HG03378 (cell line): ENCODE results near the gene SLC25A24.
"Not testable (repeated sequence)": the region's sequence is repeated elsewhere in the genome, so short reads cannot be mapped to it uniquely, and the experiment has no call there.

ENCODE experiments used
- ATAC-seq: cut with Tn5 transposase; IDR thresholded peaks from one replicate; pipeline ENCODE4 v1.9.1; 2021; ENCODE audit warnings: mild to moderate bottlenecking, moderate library complexity; ENCODE audit not compliant: unreplicated experiment

Gene SLC25A24

GRCh38 chr1:108199201-108199691, 897 bp downstream of the SLC25A24 start:
- no peak for ATAC-seq

GRCh38 chr1:108194051-108194450, 6.1 kb downstream of the SLC25A24 start:
- no peak for ATAC-seq

DNA sequence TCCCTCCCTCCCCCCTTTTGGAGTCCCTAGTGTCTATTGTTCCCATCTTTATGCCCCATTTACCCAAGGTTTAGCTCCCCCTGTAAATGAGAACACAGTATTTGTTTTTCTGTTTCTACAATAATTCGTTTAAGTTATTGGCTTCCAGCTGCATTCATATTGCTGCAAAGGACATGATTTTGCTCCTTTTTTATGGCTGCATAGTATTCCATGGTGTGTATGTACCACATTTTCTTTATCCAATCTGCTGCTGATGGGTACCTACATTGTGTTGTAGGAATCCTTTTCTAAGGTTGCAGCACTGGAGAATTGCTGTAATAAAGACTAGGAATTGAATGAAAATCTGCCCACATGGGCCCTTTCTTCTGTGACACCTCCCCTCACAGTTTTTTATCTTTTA, 6.8 kb downstream of the SLC25A24 start:
- no peak for ATAC-seq

GRCh38 chr1:108192581-108192980, 7.6 kb downstream of the SLC25A24 start:
- no peak for ATAC-seq

GRCh38 chr1:108190686-108191416, 9.3 kb downstream of the SLC25A24 start:
- ATAC-seq, result no peak

DNA sequence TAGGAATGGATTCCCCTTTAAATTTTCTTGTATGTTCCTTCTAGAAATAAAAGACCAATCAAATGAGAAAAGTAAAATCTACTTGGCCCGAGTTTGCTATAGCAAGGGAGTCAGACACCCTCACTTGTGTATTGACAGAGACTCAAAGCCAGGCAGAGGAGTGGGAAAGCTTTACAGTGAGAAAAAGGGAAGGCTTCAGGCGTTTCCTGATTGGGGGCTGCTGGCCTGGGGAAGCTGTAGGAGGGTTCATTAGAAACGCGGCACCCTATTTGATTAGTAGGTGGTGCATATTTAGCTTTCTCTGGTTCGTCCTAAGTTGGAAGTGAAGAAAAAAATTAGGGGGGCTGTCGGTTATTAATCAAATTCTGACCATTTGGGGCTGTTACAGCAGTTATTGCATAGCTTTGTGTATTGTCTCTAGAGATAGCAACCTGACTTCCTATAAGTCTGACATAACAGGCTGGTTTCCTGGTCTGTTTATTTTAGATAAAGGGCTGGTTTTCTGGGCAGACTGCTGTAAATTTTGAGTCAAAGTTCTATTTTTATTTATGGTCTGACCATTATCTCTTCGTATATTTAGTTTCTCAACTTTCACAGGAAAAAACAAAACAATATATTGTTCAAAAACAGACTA, 10.0 kb downstream of the SLC25A24 start:
- no peak for ATAC-seq

DNA sequence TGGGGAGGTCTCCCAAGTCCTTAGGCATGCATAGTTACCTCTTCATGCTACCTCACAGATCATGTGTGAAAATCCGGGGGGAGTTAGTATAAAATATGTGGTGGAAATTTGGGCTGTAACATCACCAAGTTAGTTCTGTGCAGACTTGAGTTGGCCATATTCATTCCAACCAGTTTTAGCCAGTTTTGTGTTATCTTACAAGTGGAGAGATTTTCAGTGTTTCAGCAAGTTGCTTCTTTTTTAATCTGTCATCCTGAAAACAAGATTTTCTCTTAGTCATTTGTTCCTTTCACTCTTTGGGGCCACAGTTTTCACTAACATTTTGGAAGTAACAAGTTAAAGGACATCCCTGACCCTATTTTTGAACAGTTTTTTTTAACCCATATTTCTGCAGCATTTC, 11.3 kb downstream of the SLC25A24 start:
- no peak for ATAC-seq

GRCh38 chr1:108182959-108183700, 17.0 kb downstream of the SLC25A24 start:
- ATAC-seq, result no peak

- no peak for ATAC-seq
Measured at GRCh38 chr1:108179018-108179417, 21.1 kb downstream of the SLC25A24 start.

GRCh38 chr1:108162409-108162808, 37.7 kb downstream of the SLC25A24 start:
- ATAC-seq, result not testable (repeated sequence)

DNA sequence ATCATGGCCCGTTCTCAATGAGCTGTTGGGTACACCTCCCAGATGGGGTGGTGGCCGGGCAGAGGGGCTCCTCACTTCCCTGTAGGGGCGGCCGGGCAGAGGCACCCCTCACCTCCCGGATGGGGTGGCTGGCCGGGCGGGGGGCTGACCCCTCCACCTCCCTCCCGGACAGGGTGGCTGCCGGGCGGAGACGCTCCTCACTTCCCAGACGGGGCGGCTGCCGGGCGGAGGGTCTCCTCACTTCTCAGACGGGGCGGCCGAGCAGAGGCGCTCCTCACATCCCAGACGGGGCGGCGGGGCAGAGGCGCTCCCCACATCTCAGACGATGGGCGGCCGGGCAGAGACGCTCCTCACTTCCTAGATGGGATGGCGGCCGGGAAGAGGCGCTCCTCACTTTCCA, 40.2 kb downstream of the SLC25A24 start:
- ATAC-seq, result not testable (repeated sequence)

DNA sequence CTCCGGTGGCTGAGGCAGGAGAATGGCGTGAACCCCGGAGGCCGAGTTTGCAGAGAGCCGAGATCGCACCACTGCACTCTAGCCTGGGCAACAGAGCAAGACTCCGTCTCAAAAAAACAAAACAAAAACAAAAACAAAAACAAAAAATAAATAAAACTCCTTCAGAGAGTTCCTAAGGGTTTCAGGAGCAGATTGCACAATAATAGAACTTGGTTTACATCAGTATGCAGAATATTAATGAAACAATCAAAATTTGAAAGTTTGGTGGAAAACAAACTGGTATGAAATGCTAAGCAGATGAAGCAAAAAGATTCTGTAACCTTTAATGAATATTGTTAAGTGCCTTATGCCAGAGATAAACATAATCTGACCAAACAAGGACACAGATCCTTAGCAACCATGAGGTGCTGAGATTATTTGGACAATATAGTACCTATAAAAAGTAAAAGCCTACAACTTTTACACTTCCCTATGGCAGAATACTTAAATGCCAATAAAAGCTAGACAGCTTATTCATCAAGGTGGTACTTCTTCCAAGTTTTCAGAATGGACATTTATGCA, 41.2 kb downstream of the SLC25A24 start:
- no peak for ATAC-seq

GRCh38 chr1:108154314-108154713, 45.8 kb downstream of the SLC25A24 start:
- no peak for ATAC-seq

DNA sequence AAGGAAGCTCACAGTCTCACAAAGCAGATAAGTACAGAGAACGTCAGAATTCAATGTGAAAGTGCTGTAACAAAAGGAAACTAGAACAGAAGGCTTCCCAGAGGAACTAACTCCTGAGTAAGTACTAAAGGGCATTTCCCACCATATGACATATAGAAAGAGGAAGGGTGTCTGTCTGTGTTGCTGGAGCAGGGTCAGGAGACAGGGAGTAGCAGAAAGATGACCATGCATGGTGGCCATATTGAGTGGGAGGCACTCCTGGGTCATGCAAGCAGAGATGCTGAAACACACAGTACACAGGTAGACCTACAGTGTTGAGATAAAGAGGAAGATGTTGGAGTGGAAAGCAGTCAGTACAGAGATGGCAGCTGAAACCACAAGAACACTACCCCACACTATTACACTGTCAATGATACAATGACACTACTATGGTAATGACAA, 47.3 kb downstream of the SLC25A24 start:
- no peak for ATAC-seq

DNA sequence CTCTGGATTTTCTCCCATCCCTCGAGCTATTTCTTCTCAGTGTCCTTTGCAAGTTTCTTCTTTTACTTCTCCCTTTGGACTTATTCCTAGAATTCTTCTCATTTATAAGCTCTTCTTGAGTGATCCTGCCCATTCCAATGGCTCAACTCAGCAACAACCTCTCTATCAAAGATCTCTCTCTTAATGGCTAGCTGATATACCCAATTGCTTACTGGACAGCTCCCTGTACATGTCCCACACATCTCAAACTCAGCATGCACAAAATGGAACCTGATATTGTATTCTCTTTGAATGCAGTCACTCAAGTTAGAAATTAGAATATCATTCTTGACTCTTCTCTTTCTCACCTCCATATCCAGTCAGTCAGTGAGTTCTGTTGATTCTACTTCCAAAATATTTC, 48.6 kb downstream of the SLC25A24 start:
- no peak for ATAC-seq

DNA sequence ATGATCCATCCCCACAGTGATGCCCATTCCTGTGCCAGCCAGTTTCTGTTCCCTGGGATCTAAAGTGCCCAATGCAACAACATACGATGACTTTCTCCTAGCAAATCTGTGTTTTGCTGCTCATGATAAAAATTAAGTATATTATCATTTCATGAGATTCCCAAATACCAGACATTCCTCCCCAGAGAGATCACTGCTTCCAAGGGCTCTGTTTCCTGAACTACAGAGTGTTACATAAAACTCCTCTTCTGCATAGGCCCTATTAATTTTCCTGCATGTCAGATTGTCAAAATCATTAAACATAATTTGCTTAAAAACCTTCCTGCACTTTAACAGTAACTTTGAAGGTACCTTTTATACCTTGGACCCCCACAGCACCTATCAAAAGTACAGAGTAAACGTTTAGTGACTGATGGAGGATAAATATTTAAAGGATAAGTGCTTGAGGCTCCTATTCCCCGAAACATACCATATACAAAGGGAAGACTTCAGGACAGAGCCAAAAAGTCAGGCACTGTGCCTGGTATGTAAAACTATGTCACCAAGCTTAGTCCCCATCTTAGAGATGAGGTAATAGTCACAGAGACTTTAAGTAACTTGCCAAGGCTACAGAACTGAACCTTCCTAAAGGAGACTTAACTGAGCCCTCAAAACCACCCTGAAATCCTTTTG, 50.2 kb downstream of the SLC25A24 start:
- ATAC-seq, result no peak

GRCh38 chr1:108144569-108144968, 55.6 kb downstream of the SLC25A24 start:
- ATAC-seq, result not testable (repeated sequence)

DNA sequence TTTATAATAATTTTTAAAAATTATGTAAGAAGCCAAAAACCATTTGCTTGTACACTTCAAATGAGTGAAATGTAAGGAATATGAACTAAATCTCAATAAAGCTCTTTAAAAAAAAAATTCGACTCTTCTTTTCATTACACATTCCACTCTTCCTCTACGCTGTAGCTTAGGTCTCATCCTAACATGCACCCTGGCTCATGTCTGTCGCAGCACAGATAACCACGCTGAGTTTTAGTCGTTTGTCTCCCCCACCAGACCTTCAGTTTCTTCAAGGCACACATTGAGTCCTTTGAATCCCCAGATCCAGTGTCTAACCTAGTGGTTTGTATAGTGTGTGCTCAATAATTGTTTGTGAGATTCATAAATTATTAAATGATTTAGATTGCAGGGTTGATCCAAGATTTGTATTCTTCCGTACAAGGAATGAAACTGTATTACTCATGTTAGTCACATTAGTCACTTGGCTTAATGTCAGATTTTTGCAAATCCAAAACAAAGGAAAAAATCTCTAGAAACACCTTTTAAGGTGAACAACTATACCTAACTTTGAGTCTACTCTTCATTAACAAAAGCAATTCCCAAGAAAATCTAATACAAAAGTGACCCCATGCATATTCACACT, 57.3 kb downstream of the SLC25A24 start:
- ATAC-seq, result no peak

- ATAC-seq, result no peak
Measured at GRCh38 chr1:108142258-108142657, 57.9 kb downstream of the SLC25A24 start.

DNA sequence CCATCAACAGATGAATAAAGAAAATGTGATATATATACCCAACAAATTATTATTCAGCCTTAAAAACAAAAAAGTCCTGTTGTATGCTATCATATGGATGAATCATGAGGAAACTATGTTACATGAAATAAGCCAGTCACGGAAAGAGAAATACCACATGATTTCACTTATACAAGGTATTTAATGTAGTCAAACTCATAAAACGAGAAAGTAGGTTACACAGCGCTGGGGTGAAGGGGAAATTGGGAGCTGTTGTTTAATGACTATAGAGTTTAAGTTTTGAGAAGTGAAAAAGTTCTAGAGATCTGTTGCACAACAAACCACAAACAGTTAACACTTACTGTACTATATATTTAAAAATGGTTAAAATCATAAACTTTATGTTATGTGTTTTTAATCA, 58.5 kb downstream of the SLC25A24 start:
- no peak for ATAC-seq
